8988T (cell line): ENCODE results near the gene CCNK.

Experiments
- DNase-seq: peaks from one replicate; pipeline ENCODE4 v3.0.0; 2011

Gene CCNK

DNA sequence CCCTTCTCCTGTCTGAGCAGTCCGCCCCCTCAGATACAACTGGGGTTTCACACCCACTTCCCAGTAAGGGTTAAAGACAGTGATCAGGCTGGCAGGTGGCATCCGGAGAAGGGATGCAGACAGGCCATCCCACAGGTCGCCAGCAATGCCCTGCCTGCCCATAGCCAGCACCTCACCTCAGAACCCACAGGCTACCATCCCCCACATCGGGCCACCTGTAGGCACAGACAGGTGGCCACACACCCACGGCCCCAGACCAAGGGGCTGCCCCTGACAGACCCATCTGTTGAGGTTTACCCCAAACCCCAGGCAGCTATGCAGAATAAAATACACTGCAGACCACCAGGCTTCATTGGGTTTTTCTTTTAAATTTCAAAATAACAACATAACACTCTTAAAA is 57.5 kb downstream of the CCNK start:
- no peak for DNase-seq

GRCh38 chr14:99539491-99539890 is 58.3 kb downstream of the CCNK start:
- DNase-seq, result no peak

DNA sequence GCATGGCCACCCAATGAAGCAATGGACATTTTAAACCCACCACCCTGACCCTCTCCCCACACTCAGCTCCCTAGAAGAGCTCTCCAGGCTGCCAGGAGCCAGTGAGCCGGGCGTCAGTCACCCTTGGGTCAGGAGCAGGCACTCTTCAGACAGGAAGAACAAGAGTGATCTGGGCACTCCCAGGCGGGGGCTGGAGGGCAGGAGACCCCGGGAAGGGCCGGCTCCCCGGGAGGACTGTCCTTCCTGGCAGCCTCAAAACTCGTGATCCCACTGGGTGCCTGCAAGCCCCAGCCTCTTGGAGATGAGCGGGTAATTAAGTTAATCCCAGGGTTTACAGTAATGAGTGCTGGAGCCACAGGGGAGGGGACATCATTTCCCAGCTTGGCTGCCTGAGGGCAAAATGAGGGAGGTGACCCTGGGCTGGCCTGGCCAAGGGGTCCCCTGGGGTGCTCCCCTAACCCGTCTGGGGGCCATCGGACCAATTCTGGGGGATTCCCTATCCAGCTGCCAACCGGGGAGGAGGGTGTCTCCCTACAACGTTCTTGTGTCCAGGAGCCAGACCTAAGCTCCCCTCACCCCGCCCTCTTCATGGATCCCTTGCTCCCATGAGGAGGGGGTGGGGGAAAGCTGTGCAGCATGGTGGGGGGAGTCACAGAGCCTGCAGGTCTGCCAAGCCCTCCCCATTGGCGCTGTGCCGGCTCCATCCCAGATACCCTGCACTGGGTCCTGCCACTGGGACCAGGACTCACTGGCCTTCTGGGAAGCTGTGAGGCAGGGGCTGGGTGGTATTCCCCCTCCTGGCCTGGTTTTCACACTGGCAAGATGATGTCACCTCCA is 59.2 kb downstream of the CCNK start:
- DNase-seq, result no peak

DNA sequence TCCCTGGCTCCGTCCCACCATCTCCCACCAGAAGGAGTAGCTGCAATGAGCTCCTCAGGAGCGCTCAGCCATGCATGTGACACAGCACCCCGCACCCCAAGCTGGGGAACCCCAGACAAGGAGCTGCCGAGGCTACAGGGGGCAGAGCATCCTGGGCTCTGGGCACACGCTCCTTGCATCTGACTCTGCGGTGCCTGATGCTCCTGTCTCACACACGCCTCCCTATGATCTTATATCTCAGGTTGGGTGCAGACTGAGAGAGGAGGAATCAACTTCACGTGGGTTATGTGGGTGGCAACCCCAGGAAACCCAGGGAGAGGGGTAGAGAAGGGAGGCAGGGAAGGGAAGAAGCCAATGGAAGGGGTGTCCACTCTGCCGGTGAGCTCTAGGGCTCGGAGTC is 60.0 kb downstream of the CCNK start:
- no peak for DNase-seq

GRCh38 chr14:99541677-99542470 is 60.7 kb downstream of the CCNK start:
- DNase-seq, result no peak

- DNase-seq, result no peak
These were observed 61.4 kb downstream of the CCNK start for GRCh38 chr14:99542566-99542965.

- DNase-seq, result no peak
These were observed 62.2 kb downstream of the CCNK start for GRCh38 chr14:99543370-99543769.

DNA sequence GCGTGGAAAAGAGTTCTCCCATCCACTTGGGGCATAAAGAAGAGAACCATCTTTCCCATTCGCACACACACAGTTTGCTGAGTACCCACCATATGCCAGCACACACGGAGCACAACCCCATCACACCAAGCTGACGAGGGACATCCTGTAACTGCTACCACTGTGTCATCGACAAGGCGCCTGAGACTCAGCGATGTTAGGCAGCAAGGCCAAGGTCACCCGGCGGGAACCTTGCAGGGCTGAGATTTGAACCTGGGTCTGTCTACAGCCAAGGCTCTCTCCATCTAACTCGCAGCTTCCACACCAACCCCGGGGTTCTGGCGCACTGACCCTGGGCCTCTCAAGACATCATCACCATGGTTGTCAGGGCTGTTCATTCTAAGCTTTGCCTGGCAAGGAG is 62.8 kb downstream of the CCNK start:
- DNase-seq, result no peak

GRCh38 chr14:99544991-99545390 is 63.8 kb downstream of the CCNK start:
- DNase-seq, result no peak

DNA sequence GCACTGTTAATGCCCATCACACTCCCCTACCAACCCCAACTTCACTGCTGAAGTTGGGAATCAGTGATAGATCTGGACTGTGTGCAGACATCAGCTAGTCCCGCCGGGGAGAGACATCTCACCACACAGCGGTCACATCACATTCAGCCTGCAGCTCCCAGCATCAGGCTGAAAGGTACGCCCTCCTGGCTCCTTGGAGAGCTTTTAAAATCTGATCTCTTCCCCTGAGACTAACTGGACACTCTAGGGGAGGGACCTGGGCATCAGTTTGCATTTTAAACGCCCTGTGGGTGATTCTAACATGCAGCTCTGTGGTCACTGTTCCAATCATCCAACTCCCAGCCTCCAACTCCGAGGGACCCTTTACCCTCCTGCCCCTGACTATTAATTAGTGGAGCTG is 64.4 kb downstream of the CCNK start:
- no peak for DNase-seq

DNA sequence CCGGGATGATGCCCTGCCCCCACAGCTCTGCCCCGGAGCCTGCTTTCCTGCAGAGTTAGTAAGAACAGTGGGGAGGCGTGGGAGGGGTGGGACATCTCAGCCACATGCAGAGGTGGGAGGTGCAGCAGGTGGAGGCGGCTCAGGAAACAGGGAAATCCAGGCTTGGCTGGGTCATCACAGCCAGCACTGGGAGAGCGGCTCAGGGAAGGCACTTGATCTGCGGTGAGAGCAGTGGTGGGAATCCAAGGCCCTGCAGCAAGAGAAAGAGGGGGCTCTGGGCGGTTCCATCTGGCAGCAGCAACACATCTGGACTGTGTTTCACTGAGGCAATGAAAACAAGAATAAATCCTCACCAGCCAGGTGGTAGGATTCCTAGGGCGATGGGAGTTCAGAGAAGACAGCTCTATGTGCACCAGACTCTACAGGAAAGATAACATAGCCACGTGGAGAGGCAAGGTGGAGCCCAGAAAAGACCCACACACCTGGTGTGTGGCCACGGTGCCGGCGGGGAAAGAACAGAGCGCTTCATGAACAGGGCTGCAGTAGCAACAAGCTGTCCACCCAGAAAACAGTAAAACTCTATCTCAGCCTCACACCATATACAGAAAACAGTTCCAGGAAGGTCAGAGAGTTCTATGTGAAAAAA is 65.1 kb downstream of the CCNK start:
- no peak for DNase-seq

DNA sequence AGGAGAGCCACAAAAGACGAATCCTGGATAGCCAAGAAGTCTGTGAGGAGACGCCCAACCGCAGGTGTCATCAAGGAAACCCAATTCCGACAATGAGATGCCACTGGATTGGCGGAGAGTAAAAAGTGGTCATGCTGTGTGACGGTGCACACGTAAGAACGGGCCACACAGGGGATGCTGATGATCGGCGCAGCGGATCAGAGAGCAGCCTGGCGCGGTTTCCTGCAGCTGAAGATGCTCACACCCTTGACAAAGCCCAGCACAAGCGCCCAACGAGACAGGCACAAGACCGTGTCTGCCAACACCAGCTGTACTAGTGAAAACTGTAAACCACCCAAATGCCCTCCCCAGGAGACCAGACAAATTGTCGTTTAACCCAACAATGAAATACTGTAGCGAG is 67.0 kb downstream of the CCNK start:
- DNase-seq, result no peak

DNA sequence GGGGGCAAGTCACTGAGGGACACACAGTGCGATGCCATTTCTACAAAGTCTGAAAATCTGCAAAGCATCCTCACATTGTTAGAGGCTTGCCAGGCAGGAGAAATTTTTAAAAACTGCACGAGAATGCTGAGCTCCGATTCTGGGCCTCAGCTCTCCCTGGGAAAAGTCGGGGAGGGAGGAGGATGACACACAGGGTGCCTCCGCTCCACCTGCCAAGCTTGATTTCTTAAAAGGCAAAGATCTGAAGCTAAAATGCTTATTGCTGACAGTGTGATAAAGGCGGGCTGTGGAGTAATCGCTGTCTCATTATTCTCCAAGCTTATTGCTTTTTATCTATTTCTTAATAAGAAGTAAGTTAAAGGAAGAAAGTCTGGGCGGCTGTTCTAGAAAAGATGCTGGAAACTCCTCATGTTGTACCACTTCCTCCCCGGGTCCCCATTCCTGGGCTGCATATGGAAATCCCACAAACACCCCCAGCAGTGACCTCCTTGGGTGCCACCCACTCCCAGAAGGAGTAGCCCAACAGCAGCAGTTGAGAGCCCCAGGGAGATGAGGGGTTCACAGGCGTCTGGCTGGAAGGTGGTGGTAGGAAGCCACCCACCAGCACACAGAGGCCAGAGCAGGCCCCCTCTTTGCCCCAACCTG is 67.8 kb downstream of the CCNK start:
- DNase-seq, result no peak

DNA sequence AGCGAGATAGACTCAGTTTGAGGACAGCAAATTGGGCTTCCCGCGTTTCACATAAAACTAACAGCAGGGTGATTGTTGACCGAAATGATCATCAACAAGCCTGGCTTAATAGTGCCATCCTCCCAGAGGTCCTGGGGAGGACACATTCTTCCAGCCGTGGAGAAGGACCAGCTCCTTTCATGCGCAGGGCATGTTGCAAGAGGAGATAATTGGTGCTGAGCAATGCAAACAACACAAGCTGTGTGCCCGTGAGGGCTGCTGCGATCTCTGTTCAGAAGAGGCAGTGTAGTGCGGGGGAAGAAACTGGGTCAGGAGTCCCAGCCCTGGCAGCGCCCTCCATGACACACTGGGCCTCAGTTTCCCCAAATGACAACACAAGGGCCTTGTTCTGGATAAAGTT is 68.5 kb downstream of the CCNK start:
- DNase-seq, result no peak

DNA sequence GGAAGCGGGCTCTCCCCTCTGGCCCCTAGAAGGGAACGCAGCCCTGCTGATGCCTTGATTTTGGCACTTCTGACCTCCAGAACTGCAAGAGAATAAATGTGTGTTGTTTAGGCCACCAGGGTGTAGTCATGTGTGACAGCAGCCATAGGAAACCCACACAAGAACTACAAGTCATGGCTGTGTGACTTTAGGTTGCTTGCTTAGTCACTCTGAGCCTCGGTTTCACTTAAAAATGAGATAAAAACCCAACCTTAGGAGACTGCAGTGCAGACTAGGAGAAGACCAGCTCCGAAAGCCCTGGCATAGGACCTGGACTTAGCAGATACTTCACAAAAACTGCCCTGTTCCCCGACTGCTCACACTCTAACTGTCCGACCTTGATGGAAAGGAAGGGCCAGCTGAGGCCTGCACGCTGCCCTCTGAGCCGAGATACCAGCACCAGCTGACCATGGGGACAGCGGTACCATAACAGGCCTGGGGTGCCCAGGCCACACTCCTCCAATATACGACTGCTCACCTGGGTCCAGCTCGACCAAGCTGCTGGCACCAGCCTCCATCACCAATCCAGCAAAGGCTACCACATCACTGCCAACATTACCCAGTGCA is 69.3 kb downstream of the CCNK start:
- DNase-seq, result no peak

DNA sequence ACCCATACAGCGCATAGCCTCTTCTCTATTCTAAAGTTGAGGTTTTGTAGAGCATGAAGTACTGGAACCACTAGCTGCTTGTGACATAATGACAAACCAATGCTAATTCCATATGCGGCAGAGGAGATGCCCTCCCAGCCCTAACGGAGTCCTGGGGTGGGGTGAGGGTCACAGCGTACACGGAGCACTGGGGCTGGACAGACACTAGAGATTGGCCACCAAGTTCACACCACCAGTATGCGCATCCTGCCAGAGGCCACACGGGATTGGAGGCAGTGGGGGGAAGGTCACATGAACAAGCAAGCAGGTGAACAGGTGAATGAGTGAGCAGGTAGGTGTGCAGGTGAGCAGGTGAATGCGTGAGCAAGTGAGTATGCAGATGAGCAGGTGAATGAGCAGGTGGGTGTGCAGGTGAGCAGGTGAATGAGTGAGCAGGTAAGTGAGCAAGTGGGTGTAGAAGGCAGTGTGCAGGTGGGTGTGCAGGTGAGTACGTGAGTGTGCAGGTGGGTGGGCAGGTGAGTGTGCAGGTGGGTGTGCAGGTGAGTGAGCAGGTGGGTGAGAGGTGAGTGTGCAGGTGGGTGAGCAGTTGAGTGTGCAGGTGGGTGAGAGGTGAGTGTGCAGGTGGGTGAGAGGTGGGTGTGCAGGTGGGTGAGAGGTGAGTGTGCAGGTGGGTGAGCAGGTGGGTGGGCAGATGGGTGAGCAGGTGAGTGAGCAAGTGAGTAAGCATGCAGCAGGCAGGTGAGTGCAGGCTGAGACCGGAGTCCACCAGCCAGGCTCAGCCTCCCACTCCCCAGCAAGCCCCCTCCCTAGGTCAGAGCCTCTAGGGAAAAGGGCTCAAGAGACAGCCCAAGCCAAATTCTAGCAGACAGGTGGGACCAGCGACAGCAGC is 70.1 kb downstream of the CCNK start:
- no peak for DNase-seq

GRCh38 chr14:99552021-99552553 is 70.9 kb downstream of the CCNK start:
- no peak for DNase-seq

DNA sequence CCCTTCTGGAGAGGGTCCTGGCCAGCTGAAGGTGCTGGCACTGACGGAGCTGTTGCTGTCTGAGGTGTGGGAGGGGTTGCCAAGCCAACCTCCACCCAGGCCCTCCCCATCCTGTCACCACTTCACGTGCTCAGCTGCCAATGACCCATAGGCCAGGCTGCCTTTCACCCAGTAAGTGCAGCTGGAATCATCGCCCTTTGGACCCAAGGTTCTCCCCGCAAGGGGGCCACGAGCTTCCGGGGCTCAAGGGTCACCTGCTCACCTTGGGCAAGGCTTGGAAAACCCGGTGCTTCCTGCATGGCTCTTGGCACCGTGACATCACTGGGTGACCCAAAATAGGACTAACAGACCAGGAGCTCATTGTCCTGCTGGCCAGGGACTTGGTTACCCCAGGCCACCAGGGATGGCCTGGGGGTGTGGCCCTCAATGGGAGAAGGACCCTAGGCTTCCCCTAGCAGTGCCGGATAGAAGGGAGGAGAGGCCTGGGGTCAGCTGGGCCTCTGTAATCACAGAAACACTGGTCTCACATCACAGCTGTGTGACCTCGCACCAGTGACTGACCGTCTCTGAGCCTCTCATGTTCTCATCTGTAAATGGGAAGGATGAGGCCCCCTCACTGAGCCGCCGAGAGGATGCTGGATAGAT is 71.5 kb downstream of the CCNK start:
- no peak for DNase-seq

GRCh38 chr14:99554184-99554583 is 73.0 kb downstream of the CCNK start:
- DNase-seq, result no peak

GRCh38 chr14:99554757-99555531 is 73.7 kb downstream of the CCNK start:
- DNase-seq, result no peak
